ENCODE data around the gene PROM1.

The PROM1 gene

DNA sequence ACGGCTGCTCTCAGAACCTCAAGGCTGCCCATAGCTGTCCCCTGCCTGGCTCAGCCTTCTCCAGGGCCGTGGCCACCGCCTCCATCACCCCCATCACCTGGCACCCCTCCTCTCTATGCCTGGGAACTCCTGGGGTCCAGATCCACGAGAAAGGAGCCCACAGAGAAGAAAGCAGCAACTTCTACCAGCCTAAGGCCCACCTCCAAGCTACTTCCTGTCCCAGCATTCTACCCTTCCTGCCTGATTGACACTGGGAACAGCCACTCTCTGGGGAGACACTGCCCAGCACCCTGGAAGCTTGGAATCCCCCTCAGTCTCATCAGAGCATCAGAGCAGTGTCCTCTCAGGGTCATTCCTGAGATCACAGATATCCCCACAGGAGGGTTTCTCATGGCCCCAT, 36.9 kb upstream of the PROM1 start:
- no peak overlapping the region for H3K9ac ChIP-seq (ENCODE audit: low read depth, low read length)
- TF ChIP-seq EZH2 (IDR thresholded peaks at IDR 0.05; ENCODE audit: borderline replicate concordance, low read depth, low read length, severe bottlenecking), result no peak
- TF ChIP-seq, protein P1, sequence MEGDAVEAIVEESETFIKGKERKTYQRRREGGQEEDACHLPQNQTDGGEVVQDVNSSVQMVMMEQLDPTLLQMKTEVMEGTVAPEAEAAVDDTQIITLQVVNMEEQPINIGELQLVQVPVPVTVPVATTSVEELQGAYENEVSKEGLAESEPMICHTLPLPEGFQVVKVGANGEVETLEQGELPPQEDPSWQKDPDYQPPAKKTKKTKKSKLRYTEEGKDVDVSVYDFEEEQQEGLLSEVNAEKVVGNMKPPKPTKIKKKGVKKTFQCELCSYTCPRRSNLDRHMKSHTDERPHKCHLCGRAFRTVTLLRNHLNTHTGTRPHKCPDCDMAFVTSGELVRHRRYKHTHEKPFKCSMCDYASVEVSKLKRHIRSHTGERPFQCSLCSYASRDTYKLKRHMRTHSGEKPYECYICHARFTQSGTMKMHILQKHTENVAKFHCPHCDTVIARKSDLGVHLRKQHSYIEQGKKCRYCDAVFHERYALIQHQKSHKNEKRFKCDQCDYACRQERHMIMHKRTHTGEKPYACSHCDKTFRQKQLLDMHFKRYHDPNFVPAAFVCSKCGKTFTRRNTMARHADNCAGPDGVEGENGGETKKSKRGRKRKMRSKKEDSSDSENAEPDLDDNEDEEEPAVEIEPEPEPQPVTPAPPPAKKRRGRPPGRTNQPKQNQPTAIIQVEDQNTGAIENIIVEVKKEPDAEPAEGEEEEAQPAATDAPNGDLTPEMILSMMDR (IDR thresholded peaks at IDR 0.05; ENCODE audit: borderline replicate concordance, extremely low read depth, low read length, poor library complexity, severe bottlenecking), result no peak
- DNase-seq, result peak; percentile 10
- no peaks in the 10 kb centered on the region for H3K9me3 ChIP-seq (ENCODE audit: insufficient read depth, low read length, severe bottlenecking)
- H3K4me1 ChIP-seq (ENCODE audit: insufficient read depth, low read length), result no peaks in the 10 kb centered on the region
- H3K4me2 ChIP-seq (ENCODE audit: insufficient read depth, low read length), result peak overlapping the region; percentile 2; the same call in 1 of the 2 replicates
- peaks cover 11% of the 10 kb centered on the region for H3K27me3 ChIP-seq (ENCODE audit: insufficient read depth, low read length, poor library complexity)
- H4K20me1 ChIP-seq (ENCODE audit: insufficient read depth, low read length), result no peaks in the 10 kb centered on the region
- H2AFZ ChIP-seq (ENCODE audit: low read depth, low read length), result peak overlapping the region; percentile 6; the same call in 1 of the 2 replicates
- peak; percentile 66; the same call in 1 of the 3 replicates for ATAC-seq (ENCODE audit: insufficient read depth, low read depth)
- no peak overlapping the region for H3K27ac ChIP-seq (ENCODE audit: low read length)
- no peak overlapping the region for H3K4me3 ChIP-seq (ENCODE audit: low read depth in 1 of 2, low read length in 2 of 2)
- no peaks in the 10 kb centered on the region for H3K36me3 ChIP-seq (ENCODE audit: insufficient read depth, low read length)
- H3K79me2 ChIP-seq (ENCODE audit: insufficient read depth, low read length), result no peaks in the 10 kb centered on the region

DNA sequence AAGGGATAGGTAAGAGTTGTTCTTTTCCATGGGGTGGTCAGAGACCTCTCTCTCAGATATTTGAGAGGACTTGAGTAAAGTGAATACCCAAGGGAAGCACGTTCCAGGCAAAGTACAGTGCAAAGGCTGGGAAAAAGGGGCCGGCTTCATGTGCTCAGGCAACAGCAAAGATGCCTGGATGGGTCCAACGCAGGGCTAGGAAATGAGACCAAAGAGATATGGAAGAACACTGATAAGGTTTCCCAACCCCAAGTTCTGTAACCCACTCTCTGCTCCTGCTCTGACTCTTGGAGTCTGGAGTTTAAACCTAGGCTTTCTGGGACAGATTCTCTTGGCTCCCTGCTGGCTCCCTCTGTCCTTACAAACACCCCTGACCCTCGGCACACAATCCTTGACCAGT, 36.2 kb upstream of the PROM1 start:
- ATAC-seq (ENCODE audit: insufficient read depth, low read depth), result no peak
- Histone ChIP-seq H3K27ac (ENCODE audit: low read length) (no peak overlapping the region), H3K36me3 (ENCODE audit: insufficient read depth, low read length) (no peaks in the 10 kb centered on the region), H4K20me1 (ENCODE audit: insufficient read depth, low read length) (no peaks in the 10 kb centered on the region), H3K9ac (ENCODE audit: low read depth, low read length) (no peak overlapping the region), H3K27me3 (ENCODE audit: insufficient read depth, low read length, poor library complexity) (peaks cover 11% of the 10 kb centered on the region), H3K79me2 (ENCODE audit: insufficient read depth, low read length) (no peaks in the 10 kb centered on the region), H3K4me1 (ENCODE audit: insufficient read depth, low read length) (no peaks in the 10 kb centered on the region), H3K4me2 (ENCODE audit: insufficient read depth, low read length) (no peak overlapping the region), H2AFZ (ENCODE audit: low read depth, low read length) (no peak overlapping the region), H3K9me3 (ENCODE audit: insufficient read depth, low read length, severe bottlenecking) (no peaks in the 10 kb centered on the region), H3K4me3 (ENCODE audit: low read depth in 1 of 2, low read length in 2 of 2) (no peak overlapping the region)
- TF ChIP-seq, protein P1 (IDR thresholded peaks at IDR 0.05; ENCODE audit: borderline replicate concordance, extremely low read depth, low read length, poor library complexity, severe bottlenecking), result no peak
- no peak for TF ChIP-seq EZH2 (IDR thresholded peaks at IDR 0.05; ENCODE audit: borderline replicate concordance, low read depth, low read length, severe bottlenecking)
- no peak for DNase-seq

DNA sequence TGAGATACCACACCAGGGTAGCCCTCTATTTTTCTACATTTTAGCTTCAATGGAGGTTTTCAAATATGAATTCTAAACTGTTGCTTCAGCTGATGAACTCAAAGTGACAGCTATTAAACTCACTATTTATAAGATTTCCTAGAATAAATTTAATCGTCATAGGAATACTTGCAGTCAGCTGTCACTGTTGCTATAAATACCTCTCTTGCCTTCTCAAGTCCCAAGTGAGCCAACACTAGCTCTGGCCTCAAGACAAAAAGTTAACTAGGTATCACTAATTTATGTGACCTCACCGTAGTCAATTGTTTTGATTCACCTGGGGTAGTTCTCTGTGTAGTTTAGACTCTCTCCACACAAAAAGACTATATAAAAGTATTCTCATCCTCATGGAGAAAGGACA, 34.3 kb upstream of the PROM1 start:
- no peak overlapping the region for H3K4me3 ChIP-seq (ENCODE audit: low read depth in 1 of 2, low read length in 2 of 2)
- no peak for DNase-seq
- no peak for ATAC-seq (ENCODE audit: insufficient read depth, low read depth)
- no peak for TF ChIP-seq EZH2 (IDR thresholded peaks at IDR 0.05; ENCODE audit: borderline replicate concordance, low read depth, low read length, severe bottlenecking)
- TF ChIP-seq, protein P1 (IDR thresholded peaks at IDR 0.05; ENCODE audit: borderline replicate concordance, extremely low read depth, low read length, poor library complexity, severe bottlenecking), result no peak
- H3K9ac ChIP-seq (ENCODE audit: low read depth, low read length), result no peak overlapping the region
- H3K9me3 ChIP-seq (ENCODE audit: insufficient read depth, low read length, severe bottlenecking), result no peaks in the 10 kb centered on the region
- H3K4me1 ChIP-seq (ENCODE audit: insufficient read depth, low read length), result no peaks in the 10 kb centered on the region
- no peak overlapping the region for H2AFZ ChIP-seq (ENCODE audit: low read depth, low read length)
- no peak overlapping the region for H3K27ac ChIP-seq (ENCODE audit: low read length)
- H3K36me3 ChIP-seq (ENCODE audit: insufficient read depth, low read length), result no peaks in the 10 kb centered on the region
- H4K20me1 ChIP-seq (ENCODE audit: insufficient read depth, low read length), result no peaks in the 10 kb centered on the region
- no peak overlapping the region for H3K4me2 ChIP-seq (ENCODE audit: insufficient read depth, low read length)
- peaks cover 5% of the 10 kb centered on the region for H3K27me3 ChIP-seq (ENCODE audit: insufficient read depth, low read length, poor library complexity)
- H3K79me2 ChIP-seq (ENCODE audit: insufficient read depth, low read length), result no peaks in the 10 kb centered on the region

DNA sequence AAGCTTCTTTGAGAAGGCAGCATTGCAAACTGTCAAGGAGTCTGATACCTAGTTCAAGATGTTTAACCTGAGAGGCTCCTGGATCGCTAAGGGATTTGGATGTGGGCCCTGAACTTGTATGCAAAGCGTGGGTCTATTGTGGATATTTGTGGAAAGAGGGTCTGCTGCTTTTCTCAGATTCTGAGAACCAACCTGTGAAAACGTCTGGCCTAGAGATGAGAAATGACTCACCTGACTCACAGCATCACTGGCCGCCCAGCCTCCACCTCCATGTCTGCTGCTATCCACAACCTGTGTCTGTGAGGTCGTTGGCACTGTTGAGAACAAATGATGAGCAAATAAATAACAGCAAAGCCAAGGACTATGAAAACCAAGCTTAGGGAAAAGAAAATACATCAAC, 33.3 kb upstream of the PROM1 start:
- no peak overlapping the region for H3K9ac ChIP-seq (ENCODE audit: low read depth, low read length)
- no peaks in the 10 kb centered on the region for H4K20me1 ChIP-seq (ENCODE audit: insufficient read depth, low read length)
- H3K4me2 ChIP-seq (ENCODE audit: insufficient read depth, low read length), result no peak overlapping the region
- no peak overlapping the region for H2AFZ ChIP-seq (ENCODE audit: low read depth, low read length)
- no peaks in the 10 kb centered on the region for H3K36me3 ChIP-seq (ENCODE audit: insufficient read depth, low read length)
- H3K9me3 ChIP-seq (ENCODE audit: insufficient read depth, low read length, severe bottlenecking), result no peaks in the 10 kb centered on the region
- no peak overlapping the region for H3K27ac ChIP-seq (ENCODE audit: low read length)
- TF ChIP-seq EZH2 (IDR thresholded peaks at IDR 0.05; ENCODE audit: borderline replicate concordance, low read depth, low read length, severe bottlenecking), result no peak
- TF ChIP-seq, protein P1 (IDR thresholded peaks at IDR 0.05; ENCODE audit: borderline replicate concordance, extremely low read depth, low read length, poor library complexity, severe bottlenecking), result no peak
- DNase-seq (no peak), ATAC-seq (ENCODE audit: insufficient read depth, low read depth) (no peak)
- H3K4me3 ChIP-seq (ENCODE audit: low read depth in 1 of 2, low read length in 2 of 2), result no peak overlapping the region
- no peaks in the 10 kb centered on the region for H3K27me3 ChIP-seq (ENCODE audit: insufficient read depth, low read length, poor library complexity)
- no peaks in the 10 kb centered on the region for H3K4me1 ChIP-seq (ENCODE audit: insufficient read depth, low read length)
- no peaks in the 10 kb centered on the region for H3K79me2 ChIP-seq (ENCODE audit: insufficient read depth, low read length)

All from DND-41 (cell line).